NT2/D1 (cell line): ENCODE data around the gene HEATR5A.

Experiments used
- SUZ12 ChIP-seq: IDR thresholded peaks from 2 replicates; pipeline ENCODE4 v1.6.1; 2011; ENCODE audit not compliant: insufficient read length, insufficient read depth; ENCODE audit errors: extremely low read depth
- YY1 ChIP-seq: IDR thresholded peaks from 2 replicates; pipeline ENCODE4 v1.6.1; 2011; ENCODE audit not compliant: insufficient read length, insufficient read depth
- ZNF274 ChIP-seq: IDR thresholded peaks from 2 replicates; pipeline ENCODE4 v1.6.1; 2011; ENCODE audit warnings: mild to moderate bottlenecking, low read depth, low read length

GRCh38 chr14:31261523-31261858, 158.9 kb downstream of the HEATR5A start:
- TF ChIP-seq ZNF274 (no peak), YY1 (no peak), SUZ12 (no peak)
